ENCODE data around the gene MAPKAPK3. TPM values are rescaled to one million over a fixed set of nuclear protein-coding genes. Genes with fewer than 3 reads are reported as not detected.

MAPKAPK3 gene
- total RNA-seq, 1 experiment from 2014 or later, result 40.1 TPM

- BruUV-seq (replicated peaks), result no TSS peak
Observed at GRCh38 chr3:50653937-50654595, 37.1 kb downstream of the MAPKAPK3 start.

GRCh38 chr3:50655009-50655830 is 38.3 kb downstream of the MAPKAPK3 start:
- peaks cover 3% of the 10 kb centered on the region for H3K27me3 Mint-ChIP-seq (ENCODE audit: insufficient read depth, unreplicated experiment)
- H3K9me3 Mint-ChIP-seq (ENCODE audit: unreplicated experiment), result no peaks in the 10 kb centered on the region
- DNase-seq, result no peak
- intact Hi-C loops (cut with micrococcal nuclease; ENCODE audit: unreplicated experiment), result no loop called here
- Histone ChIP-seq H3K9me3 (no peaks in the 10 kb centered on the region), H3K4me1 (no peaks in the 10 kb centered on the region), H3K36me3 (ENCODE audit: control insufficient read depth, insufficient read depth, low read length) (no peaks in the 10 kb centered on the region), H3K27me3 (replicated peaks; ENCODE audit: control insufficient read depth, insufficient read depth, low read length) (no peaks in the 10 kb centered on the region), H3K4me3 (ENCODE audit: low read depth, low read length) (no peak overlapping the region)
- ChIA-PET POLR2A (no interaction called here), CTCF (interaction anchor here (0.6 to 4.5 kb wide), 2 partner anchors 20 to 39 kb away, joined by 3 to 91 read pairs; partner anchors contain the start of gene MAPKAPK3)
- no peak overlapping the region for H3K27ac Mint-ChIP-seq (ENCODE audit: unreplicated experiment)
- peaks cover 7% of the 10 kb centered on the region for H3K36me3 Mint-ChIP-seq (ENCODE audit: insufficient read depth, unreplicated experiment)
- TF ChIP-seq CTCF (IDR thresholded peaks at IDR 0.05; ENCODE audit: insufficient read depth in 1 of 2, low read depth in 1 of 2, low read length in 1 of 2, severe bottlenecking in 1 of 2, unreplicated experiment in 1 of 2), result no peak
- BruUV-seq (replicated peaks), result no TSS peak
- H3K4me1 Mint-ChIP-seq (ENCODE audit: low read depth, unreplicated experiment), result no peaks in the 10 kb centered on the region
- no peak overlapping the region for H3K4me3 Mint-ChIP-seq (ENCODE audit: unreplicated experiment)

More at GRCh38 chr3:50653937-50654595, 37.1 kb downstream of the MAPKAPK3 start:
- CTCF ChIA-PET, result interaction anchor here (1.1 to 4.5 kb wide), 3 partner anchors 38 to 231 kb away, joined by 4 to 91 read pairs (median 5); partner anchors contain the start of genes HEMK1 and MAPKAPK3
- Mint-ChIP-seq H3K4me3 (ENCODE audit: unreplicated experiment) (no peak overlapping the region), H3K27me3 (ENCODE audit: insufficient read depth, unreplicated experiment) (peaks cover 3% of the 10 kb centered on the region), H3K36me3 (ENCODE audit: insufficient read depth, unreplicated experiment) (peaks cover 7% of the 10 kb centered on the region), H3K27ac (ENCODE audit: unreplicated experiment) (no peak overlapping the region), H3K9me3 (ENCODE audit: unreplicated experiment) (no peaks in the 10 kb centered on the region), H3K4me1 (ENCODE audit: low read depth, unreplicated experiment) (no peaks in the 10 kb centered on the region)
- Histone ChIP-seq H3K27me3 (replicated peaks; ENCODE audit: control insufficient read depth, insufficient read depth, low read length) (no peaks in the 10 kb centered on the region), H3K9me3 (no peaks in the 10 kb centered on the region), H3K4me3 (ENCODE audit: low read depth, low read length) (no peak overlapping the region), H3K36me3 (ENCODE audit: control insufficient read depth, insufficient read depth, low read length) (no peaks in the 10 kb centered on the region), H3K4me1 (no peaks in the 10 kb centered on the region)
- DNase-seq, result no peak
- TF ChIP-seq CTCF (IDR thresholded peaks at IDR 0.05; ENCODE audit: insufficient read depth in 1 of 2, low read depth in 1 of 2, low read length in 1 of 2, severe bottlenecking in 1 of 2, unreplicated experiment in 1 of 2), result no peak
- POLR2A ChIA-PET, result no interaction called here
- intact Hi-C loops (cut with micrococcal nuclease; ENCODE audit: unreplicated experiment), result no loop called here

GRCh38 chr3:50656417-50657195 is 39.7 kb downstream of the MAPKAPK3 start:
- no peaks in the 10 kb centered on the region for H3K4me1 Mint-ChIP-seq (ENCODE audit: low read depth, unreplicated experiment)
- no peak for DNase-seq
- Histone ChIP-seq H3K36me3 (ENCODE audit: control insufficient read depth, insufficient read depth, low read length) (no peaks in the 10 kb centered on the region), H3K27me3 (replicated peaks; ENCODE audit: control insufficient read depth, insufficient read depth, low read length) (no peaks in the 10 kb centered on the region), H3K4me3 (ENCODE audit: low read depth, low read length) (no peak overlapping the region), H3K4me1 (no peaks in the 10 kb centered on the region), H3K9me3 (no peaks in the 10 kb centered on the region)
- H3K27me3 Mint-ChIP-seq (ENCODE audit: insufficient read depth, unreplicated experiment), result peaks cover 3% of the 10 kb centered on the region
- H3K27ac Mint-ChIP-seq (ENCODE audit: unreplicated experiment), result no peak overlapping the region
- ChIA-PET CTCF (no interaction called here), POLR2A (no interaction called here)
- H3K36me3 Mint-ChIP-seq (ENCODE audit: insufficient read depth, unreplicated experiment), result peaks cover 7% of the 10 kb centered on the region
- intact Hi-C loops (cut with micrococcal nuclease; ENCODE audit: unreplicated experiment), result no loop called here
- H3K9me3 Mint-ChIP-seq (ENCODE audit: unreplicated experiment), result no peaks in the 10 kb centered on the region
- no peak overlapping the region for H3K4me3 Mint-ChIP-seq (ENCODE audit: unreplicated experiment)
- no peak for TF ChIP-seq CTCF (IDR thresholded peaks at IDR 0.05; ENCODE audit: insufficient read depth in 1 of 2, low read depth in 1 of 2, low read length in 1 of 2, severe bottlenecking in 1 of 2, unreplicated experiment in 1 of 2)
- BruUV-seq (replicated peaks), result no TSS peak

Data from Caco-2 (cell line).